ENCODE data around the gene ZNF91.
"Not testable (repeated sequence)": the region's sequence is repeated elsewhere in the genome, so short reads cannot be mapped to it uniquely, and the experiment has no call there.

The ZNF91 gene

DNA sequence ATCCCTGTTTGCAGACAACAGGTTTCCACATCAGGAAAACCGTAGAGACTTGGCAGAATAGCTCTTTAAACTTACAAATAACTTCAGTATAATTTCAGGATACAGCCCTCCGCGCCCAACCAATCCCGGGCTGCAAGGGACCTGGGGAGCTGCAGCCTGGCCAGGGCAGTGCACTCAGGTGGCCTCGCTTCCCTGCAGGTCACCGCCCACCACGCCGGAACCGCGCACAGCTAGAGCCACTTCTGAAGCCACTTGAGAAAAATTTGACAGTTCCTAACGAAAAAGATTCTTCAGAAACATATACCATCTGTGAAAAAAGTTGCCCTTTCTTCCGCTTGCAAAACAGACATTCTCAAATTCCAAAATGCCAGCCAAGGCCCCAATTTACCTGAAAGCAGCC is 11.1 kb downstream of the ZNF91 start:
- Histone ChIP-seq H3K4me3 (ENCODE audit: low read length) (no peak overlapping the region), H3K27me3 (ENCODE audit: control insufficient read depth, low read length) (no peaks in the 10 kb centered on the region), H3K79me2 (ENCODE audit: control insufficient read depth, low read length) (peaks cover 98% of the 10 kb centered on the region), H3K9me3 (ENCODE audit: control insufficient read depth, insufficient read depth, low read length) (peaks cover 66% of the 10 kb centered on the region), H3K9me2 (replicated peaks; ENCODE audit: control insufficient read depth, low read length) (no peaks in the 10 kb centered on the region), H3F3A (ENCODE audit: control insufficient read depth, insufficient read depth) (no peaks in the 10 kb centered on the region), H3K36me3 (ENCODE audit: control insufficient read depth, low read length) (peaks cover 87% of the 10 kb centered on the region), H3K27ac (ENCODE audit: low read depth, low read length) (no peak overlapping the region), H3K4me1 (ENCODE audit: control insufficient read depth, low read length) (no peaks in the 10 kb centered on the region), H3K4me2 (ENCODE audit: low read length) (no peak overlapping the region), H4K20me1 (ENCODE audit: control insufficient read depth, insufficient read depth, low read depth, low read length) (no peaks in the 10 kb centered on the region)
- TF ChIP-seq CTCF (IDR thresholded peaks at IDR 0.05; ENCODE audit: low read depth, low read length, poor library complexity, severe bottlenecking): no peak
- no peak for TF ChIP-seq EZH2phosphoT487 (IDR thresholded peaks at IDR 0.05; ENCODE audit: borderline replicate concordance, low read length)

DNA sequence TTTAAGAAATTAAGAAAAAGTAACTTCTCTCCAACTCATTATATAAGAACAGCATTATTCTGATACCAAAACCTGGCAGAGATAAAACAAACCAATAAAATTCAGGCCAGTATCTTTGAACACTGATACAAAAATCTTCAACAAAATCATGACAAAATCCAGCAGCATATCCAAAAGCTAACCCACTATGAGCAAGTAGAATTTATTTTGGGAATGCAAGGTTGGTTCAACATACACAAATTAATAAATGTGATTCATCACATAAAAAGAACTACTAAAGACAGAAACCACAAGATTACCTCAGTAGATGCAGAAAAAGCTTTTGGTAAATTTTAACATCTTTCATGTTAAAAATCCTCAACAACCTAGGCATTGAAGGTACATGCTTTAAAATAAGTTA is 12.3 kb downstream of the ZNF91 start:
- no peak overlapping the region for H3K27ac ChIP-seq (ENCODE audit: low read depth, low read length)
- H3K79me2 ChIP-seq (ENCODE audit: control insufficient read depth, low read length): peaks cover 95% of the 10 kb centered on the region
- H3K9me2 ChIP-seq (replicated peaks; ENCODE audit: control insufficient read depth, low read length): no peaks in the 10 kb centered on the region
- H3K27me3 ChIP-seq (ENCODE audit: control insufficient read depth, low read length): no peaks in the 10 kb centered on the region
- TF ChIP-seq CTCF (IDR thresholded peaks at IDR 0.05; ENCODE audit: low read depth, low read length, poor library complexity, severe bottlenecking) (no peak), EZH2phosphoT487 (IDR thresholded peaks at IDR 0.05; ENCODE audit: borderline replicate concordance, low read length) (no peak)
- H3K36me3 ChIP-seq (ENCODE audit: control insufficient read depth, low read length): peaks cover 84% of the 10 kb centered on the region
- no peaks in the 10 kb centered on the region for H3K4me1 ChIP-seq (ENCODE audit: control insufficient read depth, low read length)
- no peaks in the 10 kb centered on the region for H4K20me1 ChIP-seq (ENCODE audit: control insufficient read depth, insufficient read depth, low read depth, low read length)
- H3K4me3 ChIP-seq (ENCODE audit: low read length): no peak overlapping the region
- H3F3A ChIP-seq (ENCODE audit: control insufficient read depth, insufficient read depth): no peaks in the 10 kb centered on the region
- H3K4me2 ChIP-seq (ENCODE audit: low read length): no peak overlapping the region
- peaks cover 63% of the 10 kb centered on the region for H3K9me3 ChIP-seq (ENCODE audit: control insufficient read depth, insufficient read depth, low read length)

DNA sequence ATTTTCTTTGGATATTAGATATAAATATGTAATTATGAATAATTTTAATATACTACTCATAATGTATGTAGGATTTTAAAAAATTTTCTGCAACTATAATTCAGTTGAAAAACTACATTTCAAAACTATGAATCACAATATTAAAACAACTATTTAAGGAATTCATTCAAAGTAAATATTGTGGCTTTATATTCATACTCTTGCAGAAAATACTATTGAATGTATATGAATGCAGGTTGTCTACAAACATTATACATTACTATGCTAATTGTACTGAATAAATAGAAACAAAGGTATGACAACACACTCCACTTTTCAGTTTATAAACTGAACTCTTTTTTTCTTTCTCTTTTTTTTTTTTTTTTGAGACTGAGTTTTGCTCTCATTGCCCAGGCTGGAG is 14.2 kb downstream of the ZNF91 start:
- no peaks in the 10 kb centered on the region for H4K20me1 ChIP-seq (ENCODE audit: control insufficient read depth, insufficient read depth, low read depth, low read length)
- H3K4me1 ChIP-seq (ENCODE audit: control insufficient read depth, low read length): no peaks in the 10 kb centered on the region
- TF ChIP-seq EZH2phosphoT487 (IDR thresholded peaks at IDR 0.05; ENCODE audit: borderline replicate concordance, low read length) (no peak), CTCF (IDR thresholded peaks at IDR 0.05; ENCODE audit: low read depth, low read length, poor library complexity, severe bottlenecking) (no peak)
- H3K27ac ChIP-seq (ENCODE audit: low read depth, low read length): no peak overlapping the region
- peaks cover 60% of the 10 kb centered on the region for H3K9me3 ChIP-seq (ENCODE audit: control insufficient read depth, insufficient read depth, low read length)
- H3K4me2 ChIP-seq (ENCODE audit: low read length): no peak overlapping the region
- no peak overlapping the region for H3K4me3 ChIP-seq (ENCODE audit: low read length)
- H3K79me2 ChIP-seq (ENCODE audit: control insufficient read depth, low read length): peaks cover 93% of the 10 kb centered on the region
- no peaks in the 10 kb centered on the region for H3F3A ChIP-seq (ENCODE audit: control insufficient read depth, insufficient read depth)
- no peaks in the 10 kb centered on the region for H3K9me2 ChIP-seq (replicated peaks; ENCODE audit: control insufficient read depth, low read length)
- H3K27me3 ChIP-seq (ENCODE audit: control insufficient read depth, low read length): no peaks in the 10 kb centered on the region
- peaks cover 81% of the 10 kb centered on the region for H3K36me3 ChIP-seq (ENCODE audit: control insufficient read depth, low read length)

- H3K4me1 ChIP-seq (ENCODE audit: control insufficient read depth, low read length); H4K20me1 ChIP-seq (ENCODE audit: control insufficient read depth, insufficient read depth, low read depth, low read length); H3K4me2 ChIP-seq (ENCODE audit: low read length); H3K4me3 ChIP-seq (ENCODE audit: low read length); H3K9me2 ChIP-seq (replicated peaks; ENCODE audit: control insufficient read depth, low read length); H3K27me3 ChIP-seq (ENCODE audit: control insufficient read depth, low read length); H3K27ac ChIP-seq (ENCODE audit: low read depth, low read length); H3F3A ChIP-seq (ENCODE audit: control insufficient read depth, insufficient read depth): not testable (repeated sequence)
- H3K9me3 ChIP-seq (ENCODE audit: control insufficient read depth, insufficient read depth, low read length): peaks cover 52% of the 10 kb centered on the region
- H3K36me3 ChIP-seq (ENCODE audit: control insufficient read depth, low read length): peaks cover 81% of the 10 kb centered on the region
- H3K79me2 ChIP-seq (ENCODE audit: control insufficient read depth, low read length): peaks cover 87% of the 10 kb centered on the region
Measured at GRCh38 chr19:23379671-23380070, 15.6 kb downstream of the ZNF91 start.
